ENCODE results near the gene MT1M.
A peak's percentile ranks its signal among the peaks of the same experiment; 100 is the strongest.

- TF ChIP-seq, protein P1, sequence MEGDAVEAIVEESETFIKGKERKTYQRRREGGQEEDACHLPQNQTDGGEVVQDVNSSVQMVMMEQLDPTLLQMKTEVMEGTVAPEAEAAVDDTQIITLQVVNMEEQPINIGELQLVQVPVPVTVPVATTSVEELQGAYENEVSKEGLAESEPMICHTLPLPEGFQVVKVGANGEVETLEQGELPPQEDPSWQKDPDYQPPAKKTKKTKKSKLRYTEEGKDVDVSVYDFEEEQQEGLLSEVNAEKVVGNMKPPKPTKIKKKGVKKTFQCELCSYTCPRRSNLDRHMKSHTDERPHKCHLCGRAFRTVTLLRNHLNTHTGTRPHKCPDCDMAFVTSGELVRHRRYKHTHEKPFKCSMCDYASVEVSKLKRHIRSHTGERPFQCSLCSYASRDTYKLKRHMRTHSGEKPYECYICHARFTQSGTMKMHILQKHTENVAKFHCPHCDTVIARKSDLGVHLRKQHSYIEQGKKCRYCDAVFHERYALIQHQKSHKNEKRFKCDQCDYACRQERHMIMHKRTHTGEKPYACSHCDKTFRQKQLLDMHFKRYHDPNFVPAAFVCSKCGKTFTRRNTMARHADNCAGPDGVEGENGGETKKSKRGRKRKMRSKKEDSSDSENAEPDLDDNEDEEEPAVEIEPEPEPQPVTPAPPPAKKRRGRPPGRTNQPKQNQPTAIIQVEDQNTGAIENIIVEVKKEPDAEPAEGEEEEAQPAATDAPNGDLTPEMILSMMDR (IDR thresholded peaks at IDR 0.05) = no peak
- no peak for TF ChIP-seq RAD21 (conservative IDR thresholded peaks at IDR 0.05 in 1 of 2, IDR thresholded peaks at IDR 0.05 in 1 of 2)
- TF ChIP-seq, protein P2, sequence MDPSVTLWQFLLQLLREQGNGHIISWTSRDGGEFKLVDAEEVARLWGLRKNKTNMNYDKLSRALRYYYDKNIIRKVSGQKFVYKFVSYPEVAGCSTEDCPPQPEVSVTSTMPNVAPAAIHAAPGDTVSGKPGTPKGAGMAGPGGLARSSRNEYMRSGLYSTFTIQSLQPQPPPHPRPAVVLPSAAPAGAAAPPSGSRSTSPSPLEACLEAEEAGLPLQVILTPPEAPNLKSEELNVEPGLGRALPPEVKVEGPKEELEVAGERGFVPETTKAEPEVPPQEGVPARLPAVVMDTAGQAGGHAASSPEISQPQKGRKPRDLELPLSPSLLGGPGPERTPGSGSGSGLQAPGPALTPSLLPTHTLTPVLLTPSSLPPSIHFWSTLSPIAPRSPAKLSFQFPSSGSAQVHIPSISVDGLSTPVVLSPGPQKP (IDR thresholded peaks at IDR 0.05; ENCODE audit: low read depth, low read length) = no peak
- no peak for TF ChIP-seq EP300 (IDR thresholded peaks at IDR 0.05)
- TF ChIP-seq MAZ (IDR thresholded peaks at IDR 0.05; ENCODE audit: borderline replicate concordance, low read depth, low read length) = no peak
- peak; percentile 45 for TF ChIP-seq POLR2A (IDR thresholded peaks at IDR 0.05; ENCODE audit: low read length)
- TF ChIP-seq SMC3 (IDR thresholded peaks at IDR 0.05) = no peak
- TF ChIP-seq, protein P3, sequence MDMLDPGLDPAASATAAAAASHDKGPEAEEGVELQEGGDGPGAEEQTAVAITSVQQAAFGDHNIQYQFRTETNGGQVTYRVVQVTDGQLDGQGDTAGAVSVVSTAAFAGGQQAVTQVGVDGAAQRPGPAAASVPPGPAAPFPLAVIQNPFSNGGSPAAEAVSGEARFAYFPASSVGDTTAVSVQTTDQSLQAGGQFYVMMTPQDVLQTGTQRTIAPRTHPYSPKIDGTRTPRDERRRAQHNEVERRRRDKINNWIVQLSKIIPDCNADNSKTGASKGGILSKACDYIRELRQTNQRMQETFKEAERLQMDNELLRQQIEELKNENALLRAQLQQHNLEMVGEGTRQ (IDR thresholded peaks at IDR 0.05) = no peak
These were observed 5.6 kb downstream of the MT1M start, which contains the start of gene MT1A for GRCh38 chr16:56637814-56638750.
